ENCODE measurements around the gene HAND2. TPM values are rescaled to one million over a fixed set of nuclear protein-coding genes. Genes with fewer than 3 reads are reported as not detected.

Gene HAND2
- total and polyA plus RNA-seq, 2 experiments from 2014 or later: 0.15 TPM; not detected in 1

GRCh38 chr4:173547889-173548288, 17.9 kb upstream of the HAND2 start:
- TF ChIP-seq POLR2AphosphoS5 (IDR thresholded peaks at IDR 0.05; ENCODE audit: low read depth) (no peak), ZNF331 (CRISPR knock-in tag; IDR thresholded peaks at IDR 0.05; ENCODE audit: low read depth) (no peak), ETS1 (IDR thresholded peaks at IDR 0.05) (no peak), EZH2 (IDR thresholded peaks at IDR 0.05; ENCODE audit: low read depth, unreplicated experiment) (no peak), STAT1 (IDR thresholded peaks at IDR 0.05; ENCODE audit: unreplicated experiment) (no peak), CTCF (conservative IDR thresholded peaks at IDR 0.05; ENCODE audit: low read depth in 2 of 2) (no peak), NANOG (IDR thresholded peaks at IDR 0.05; ENCODE audit: borderline replicate concordance) (no peak), EZH2phosphoT487 (IDR thresholded peaks at IDR 0.05; ENCODE audit: unreplicated experiment) (no peak), ZNF114 (CRISPR knock-in tag; IDR thresholded peaks at IDR 0.05) (no peak), CREB1 (CRISPR knock-in tag; IDR thresholded peaks at IDR 0.05; ENCODE audit: low read depth) (no peak)
- TF ChIP-seq, protein P1, sequence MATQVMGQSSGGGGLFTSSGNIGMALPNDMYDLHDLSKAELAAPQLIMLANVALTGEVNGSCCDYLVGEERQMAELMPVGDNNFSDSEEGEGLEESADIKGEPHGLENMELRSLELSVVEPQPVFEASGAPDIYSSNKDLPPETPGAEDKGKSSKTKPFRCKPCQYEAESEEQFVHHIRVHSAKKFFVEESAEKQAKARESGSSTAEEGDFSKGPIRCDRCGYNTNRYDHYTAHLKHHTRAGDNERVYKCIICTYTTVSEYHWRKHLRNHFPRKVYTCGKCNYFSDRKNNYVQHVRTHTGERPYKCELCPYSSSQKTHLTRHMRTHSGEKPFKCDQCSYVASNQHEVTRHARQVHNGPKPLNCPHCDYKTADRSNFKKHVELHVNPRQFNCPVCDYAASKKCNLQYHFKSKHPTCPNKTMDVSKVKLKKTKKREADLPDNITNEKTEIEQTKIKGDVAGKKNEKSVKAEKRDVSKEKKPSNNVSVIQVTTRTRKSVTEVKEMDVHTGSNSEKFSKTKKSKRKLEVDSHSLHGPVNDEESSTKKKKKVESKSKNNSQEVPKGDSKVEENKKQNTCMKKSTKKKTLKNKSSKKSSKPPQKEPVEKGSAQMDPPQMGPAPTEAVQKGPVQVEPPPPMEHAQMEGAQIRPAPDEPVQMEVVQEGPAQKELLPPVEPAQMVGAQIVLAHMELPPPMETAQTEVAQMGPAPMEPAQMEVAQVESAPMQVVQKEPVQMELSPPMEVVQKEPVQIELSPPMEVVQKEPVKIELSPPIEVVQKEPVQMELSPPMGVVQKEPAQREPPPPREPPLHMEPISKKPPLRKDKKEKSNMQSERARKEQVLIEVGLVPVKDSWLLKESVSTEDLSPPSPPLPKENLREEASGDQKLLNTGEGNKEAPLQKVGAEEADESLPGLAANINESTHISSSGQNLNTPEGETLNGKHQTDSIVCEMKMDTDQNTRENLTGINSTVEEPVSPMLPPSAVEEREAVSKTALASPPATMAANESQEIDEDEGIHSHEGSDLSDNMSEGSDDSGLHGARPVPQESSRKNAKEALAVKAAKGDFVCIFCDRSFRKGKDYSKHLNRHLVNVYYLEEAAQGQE (IDR thresholded peaks at IDR 0.05; ENCODE audit: unreplicated experiment): no peak
- TF ChIP-seq, protein P2, sequence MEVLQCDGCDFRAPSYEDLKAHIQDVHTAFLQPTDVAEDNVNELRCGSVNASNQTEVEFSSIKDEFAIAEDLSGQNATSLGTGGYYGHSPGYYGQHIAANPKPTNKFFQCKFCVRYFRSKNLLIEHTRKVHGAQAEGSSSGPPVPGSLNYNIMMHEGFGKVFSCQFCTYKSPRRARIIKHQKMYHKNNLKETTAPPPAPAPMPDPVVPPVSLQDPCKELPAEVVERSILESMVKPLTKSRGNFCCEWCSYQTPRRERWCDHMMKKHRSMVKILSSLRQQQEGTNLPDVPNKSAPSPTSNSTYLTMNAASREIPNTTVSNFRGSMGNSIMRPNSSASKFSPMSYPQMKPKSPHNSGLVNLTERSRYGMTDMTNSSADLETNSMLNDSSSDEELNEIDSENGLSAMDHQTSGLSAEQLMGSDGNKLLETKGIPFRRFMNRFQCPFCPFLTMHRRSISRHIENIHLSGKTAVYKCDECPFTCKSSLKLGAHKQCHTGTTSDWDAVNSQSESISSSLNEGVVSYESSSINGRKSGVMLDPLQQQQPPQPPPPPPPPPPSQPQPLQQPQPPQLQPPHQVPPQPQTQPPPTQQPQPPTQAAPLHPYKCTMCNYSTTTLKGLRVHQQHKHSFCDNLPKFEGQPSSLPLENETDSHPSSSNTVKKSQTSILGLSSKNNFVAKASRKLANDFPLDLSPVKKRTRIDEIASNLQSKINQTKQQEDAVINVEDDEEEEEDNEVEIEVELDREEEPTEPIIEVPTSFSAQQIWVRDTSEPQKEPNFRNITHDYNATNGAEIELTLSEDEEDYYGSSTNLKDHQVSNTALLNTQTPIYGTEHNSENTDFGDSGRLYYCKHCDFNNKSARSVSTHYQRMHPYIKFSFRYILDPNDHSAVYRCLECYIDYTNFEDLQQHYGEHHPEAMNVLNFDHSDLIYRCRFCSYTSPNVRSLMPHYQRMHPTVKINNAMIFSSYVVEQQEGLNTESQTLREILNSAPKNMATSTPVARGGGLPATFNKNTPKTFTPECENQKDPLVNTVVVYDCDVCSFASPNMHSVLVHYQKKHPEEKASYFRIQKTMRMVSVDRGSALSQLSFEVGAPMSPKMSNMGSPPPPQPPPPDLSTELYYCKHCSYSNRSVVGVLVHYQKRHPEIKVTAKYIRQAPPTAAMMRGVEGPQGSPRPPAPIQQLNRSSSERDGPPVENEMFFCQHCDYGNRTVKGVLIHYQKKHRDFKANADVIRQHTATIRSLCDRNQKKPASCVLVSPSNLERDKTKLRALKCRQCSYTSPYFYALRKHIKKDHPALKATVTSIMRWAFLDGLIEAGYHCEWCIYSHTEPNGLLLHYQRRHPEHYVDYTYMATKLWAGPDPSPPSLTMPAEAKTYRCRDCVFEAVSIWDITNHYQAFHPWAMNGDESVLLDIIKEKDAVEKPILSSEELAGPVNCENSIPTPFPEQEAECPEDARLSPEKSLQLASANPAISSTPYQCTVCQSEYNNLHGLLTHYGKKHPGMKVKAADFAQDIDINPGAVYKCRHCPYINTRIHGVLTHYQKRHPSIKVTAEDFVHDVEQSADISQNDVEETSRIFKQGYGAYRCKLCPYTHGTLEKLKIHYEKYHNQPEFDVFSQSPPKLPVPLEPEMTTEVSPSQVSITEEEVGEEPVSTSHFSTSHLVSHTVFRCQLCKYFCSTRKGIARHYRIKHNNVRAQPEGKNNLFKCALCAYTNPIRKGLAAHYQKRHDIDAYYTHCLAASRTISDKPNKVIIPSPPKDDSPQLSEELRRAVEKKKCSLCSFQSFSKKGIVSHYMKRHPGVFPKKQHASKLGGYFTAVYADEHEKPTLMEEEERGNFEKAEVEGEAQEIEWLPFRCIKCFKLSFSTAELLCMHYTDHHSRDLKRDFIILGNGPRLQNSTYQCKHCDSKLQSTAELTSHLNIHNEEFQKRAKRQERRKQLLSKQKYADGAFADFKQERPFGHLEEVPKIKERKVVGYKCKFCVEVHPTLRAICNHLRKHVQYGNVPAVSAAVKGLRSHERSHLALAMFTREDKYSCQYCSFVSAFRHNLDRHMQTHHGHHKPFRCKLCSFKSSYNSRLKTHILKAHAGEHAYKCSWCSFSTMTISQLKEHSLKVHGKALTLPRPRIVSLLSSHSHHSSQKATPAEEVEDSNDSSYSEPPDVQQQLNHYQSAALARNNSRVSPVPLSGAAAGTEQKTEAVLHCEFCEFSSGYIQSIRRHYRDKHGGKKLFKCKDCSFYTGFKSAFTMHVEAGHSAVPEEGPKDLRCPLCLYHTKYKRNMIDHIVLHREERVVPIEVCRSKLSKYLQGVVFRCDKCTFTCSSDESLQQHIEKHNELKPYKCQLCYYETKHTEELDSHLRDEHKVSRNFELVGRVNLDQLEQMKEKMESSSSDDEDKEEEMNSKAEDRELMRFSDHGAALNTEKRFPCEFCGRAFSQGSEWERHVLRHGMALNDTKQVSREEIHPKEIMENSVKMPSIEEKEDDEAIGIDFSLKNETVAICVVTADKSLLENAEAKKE (CRISPR knock-in tag; IDR thresholded peaks at IDR 0.05): no peak
- H2AFZ ChIP-seq: peak overlapping the region; percentile 65; the same call in 1 of the 2 replicates
- Mint-ChIP-seq H3K27ac (no peak overlapping the region), H3K4me3 (no peak overlapping the region), H3K9me3 (no peaks in the 10 kb centered on the region), H3K36me3 (ENCODE audit: low read depth) (no peaks in the 10 kb centered on the region), H3K27me3 (ENCODE audit: insufficient read depth, low read depth, poor library complexity) (peaks cover 5% of the 10 kb centered on the region), H3K4me1 (no peaks in the 10 kb centered on the region; the same call in 2 of the 3 replicates)
- no peaks in the 10 kb centered on the region for H3K79me2 ChIP-seq (replicated peaks; ENCODE audit: insufficient read depth)
- no peaks in the 10 kb centered on the region; the same call in 1 of the 2 replicates for H3K9me2 ChIP-seq (ENCODE audit: insufficient read depth)
- H4K20me1 ChIP-seq (replicated peaks; ENCODE audit: insufficient read depth): no peaks in the 10 kb centered on the region
- no peaks in the 10 kb centered on the region for H3K36me3 ChIP-seq (ENCODE audit: insufficient read depth)
- peaks cover 18% of the 10 kb centered on the region for H3K27me3 ChIP-seq (ENCODE audit: insufficient read depth)
- H3K27ac ChIP-seq (ENCODE audit: low read depth): no peak overlapping the region
- no peak for ATAC-seq
- H3K4me1 ChIP-seq (ENCODE audit: insufficient read depth): no peaks in the 10 kb centered on the region
- H3K4me2 ChIP-seq: no peak overlapping the region
- no peak overlapping the region for H3K4me3 ChIP-seq
- DNase-seq (ENCODE audit: low spot score): no peak
- H3F3A ChIP-seq (replicated peaks; ENCODE audit: low read depth): no peaks in the 10 kb centered on the region

Data from GM23338 (cell line).